Measurements from ENCODE around the gene NUP205.

Gene NUP205

DNA sequence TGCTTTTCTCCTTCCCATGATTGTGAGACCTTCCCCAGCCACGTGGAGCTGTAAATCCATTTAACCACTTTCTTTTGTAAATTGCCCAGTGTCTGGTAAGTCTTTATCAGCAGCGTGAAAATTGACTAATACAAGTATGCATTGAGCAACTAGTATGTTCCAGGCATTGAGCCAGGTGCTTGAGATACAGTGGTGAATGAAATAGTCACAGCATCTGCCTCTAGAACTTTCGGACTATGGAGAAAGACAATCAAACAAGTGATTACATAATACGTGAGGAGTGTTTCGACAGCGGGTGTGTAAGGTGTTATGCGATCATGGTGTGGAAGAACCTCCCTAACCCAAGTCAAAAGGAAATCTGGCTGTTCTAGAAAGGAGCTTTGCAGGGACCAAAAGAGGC is 21.6 kb upstream of the NUP205 start:
- intact Hi-C loops (cut with DNase I), result no loop called here
- DNase-seq, result no peak

DNA sequence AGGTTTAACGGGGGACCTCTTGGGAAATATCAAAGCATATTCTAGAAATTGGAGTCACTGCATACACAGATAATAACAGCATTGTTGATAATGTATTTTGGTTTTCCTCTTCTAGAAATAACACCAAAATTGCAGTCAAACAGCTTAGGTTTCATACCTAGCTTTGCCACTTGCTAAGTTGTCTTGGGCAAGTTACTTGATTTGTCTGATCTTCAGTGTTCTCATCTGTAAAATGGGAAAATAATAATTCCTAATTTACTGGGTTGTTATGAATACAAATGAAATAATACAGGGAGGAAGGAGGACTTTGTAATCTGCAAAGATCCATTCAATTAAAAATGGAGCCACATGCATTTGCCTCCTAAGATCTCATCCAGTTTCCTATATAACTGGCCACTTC is 20.3 kb upstream of the NUP205 start:
- intact Hi-C loops (cut with DNase I), result no loop called here
- no peak for DNase-seq

DNA sequence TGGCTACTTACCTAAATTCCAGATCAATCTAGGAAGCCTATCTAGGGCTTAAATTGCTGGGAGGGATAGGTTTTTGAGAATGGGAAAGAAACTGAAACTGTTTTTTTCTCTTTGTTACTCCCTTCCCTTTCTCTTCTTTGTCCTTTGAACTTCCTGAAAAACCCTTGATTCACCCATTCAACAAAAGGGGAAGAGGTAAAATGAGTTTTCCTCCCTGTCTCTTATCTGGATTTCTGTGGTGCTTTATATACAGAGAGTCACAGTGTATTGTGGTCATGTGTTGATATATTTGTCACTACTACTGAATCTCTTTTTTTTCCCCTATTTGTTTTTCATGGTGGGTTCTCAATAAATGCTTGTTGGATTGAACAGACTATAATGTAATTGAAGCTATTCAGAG is 19.8 kb upstream of the NUP205 start:
- DNase-seq, result no peak
- intact Hi-C loops (cut with DNase I), result no loop called here

DNA sequence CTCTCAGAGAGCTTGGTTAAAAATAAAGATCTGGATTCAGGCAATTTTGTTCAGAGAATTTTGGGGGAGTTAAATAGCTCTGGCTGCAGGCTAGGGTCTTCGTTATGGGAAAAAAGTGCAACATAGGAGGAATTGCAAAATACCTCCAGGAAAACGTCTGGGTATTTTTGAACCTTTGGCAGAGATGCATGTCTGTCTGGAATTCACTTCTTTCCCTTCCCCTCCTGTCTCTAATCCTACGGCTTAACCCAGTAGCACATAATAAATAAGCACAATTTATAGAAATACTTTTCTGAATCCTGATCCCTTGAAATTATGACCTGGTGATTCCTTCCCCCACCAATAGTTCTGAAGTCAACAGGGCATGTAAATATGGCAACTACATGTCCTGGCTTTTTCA is 19.3 kb upstream of the NUP205 start:
- no peak for DNase-seq
- intact Hi-C loops (cut with DNase I), result no loop called here

DNA sequence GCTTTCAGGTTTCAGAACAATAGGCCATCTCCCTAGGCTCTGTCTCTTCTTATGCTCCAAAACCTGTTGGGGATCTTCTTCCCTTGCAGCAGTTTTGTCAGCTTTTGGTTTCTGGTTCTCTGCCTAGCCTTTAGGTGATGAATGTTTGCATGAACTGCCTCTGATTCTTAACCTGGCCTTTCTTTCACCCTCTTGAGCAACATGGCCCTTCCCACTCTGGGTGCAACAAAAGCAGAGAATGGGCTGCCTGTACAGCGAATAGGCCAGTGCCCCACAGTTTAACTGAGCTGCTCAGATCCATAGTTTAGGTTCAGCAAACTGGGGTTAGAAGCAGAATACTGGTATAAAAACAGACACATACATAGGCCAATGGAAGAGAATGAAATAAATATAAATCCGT is 18.1 kb upstream of the NUP205 start:
- intact Hi-C loops (cut with DNase I), result no loop called here
- no peak for DNase-seq

DNA sequence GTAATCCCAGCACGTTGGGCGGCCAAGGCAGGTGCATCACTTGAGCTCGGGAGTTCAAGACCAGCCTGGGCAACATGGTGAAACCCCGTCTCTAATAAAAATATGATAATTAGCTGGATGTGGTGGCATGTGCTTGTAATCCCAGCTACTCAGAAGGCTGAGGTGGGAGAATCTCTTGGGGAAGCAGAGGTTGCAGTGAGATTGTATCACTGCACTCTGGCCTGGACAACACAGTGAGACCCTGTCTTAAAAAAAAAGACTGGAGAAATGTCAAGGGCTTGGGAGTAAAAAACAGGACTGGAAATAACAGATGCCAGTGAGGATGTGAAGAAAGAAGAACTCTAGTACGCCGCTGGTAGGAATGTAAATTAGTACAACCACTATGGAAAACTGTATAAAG is 16.7 kb upstream of the NUP205 start:
- intact Hi-C loops (cut with DNase I), result no loop called here
- no peak for DNase-seq

DNA sequence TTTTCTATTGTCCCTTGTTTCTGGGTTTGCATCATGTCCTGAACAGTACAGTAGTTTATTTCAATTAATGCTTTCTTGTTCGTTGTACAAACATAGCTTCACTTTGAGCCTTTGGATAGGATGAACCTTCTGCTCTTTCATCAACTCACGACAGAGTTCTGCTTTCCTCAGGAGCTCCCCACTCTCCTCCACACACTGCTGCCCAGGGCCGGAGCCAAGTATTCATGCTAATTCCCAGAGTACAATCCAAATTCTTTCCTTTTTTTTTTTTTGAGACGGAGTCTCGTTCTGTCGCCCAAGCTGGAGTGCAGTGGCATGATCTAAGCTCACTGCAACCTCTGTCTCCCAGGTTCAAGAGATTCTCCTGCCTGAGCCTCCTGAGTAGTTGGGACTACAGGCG is 7.5 kb upstream of the NUP205 start:
- no peak for DNase-seq
- intact Hi-C loops (cut with DNase I), result no loop called here

DNA sequence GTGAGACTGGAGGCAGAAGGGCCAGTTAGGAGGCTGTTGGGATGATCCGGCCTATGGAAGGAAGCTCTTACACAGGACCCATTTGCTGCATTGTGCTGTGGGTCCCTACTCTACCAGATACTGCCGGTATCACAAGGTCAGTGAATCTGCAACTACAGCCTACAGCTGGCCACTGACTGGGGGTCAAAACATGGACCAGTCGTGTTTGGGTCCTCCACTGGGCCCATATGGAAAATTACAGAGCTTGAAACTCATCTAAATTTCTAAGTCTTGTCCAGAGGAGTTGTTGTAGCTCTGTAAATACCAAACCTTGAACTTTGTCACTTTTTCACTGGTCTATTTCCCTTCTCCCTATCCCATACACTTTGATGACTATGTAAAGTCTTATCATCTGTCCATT is 5.6 kb upstream of the NUP205 start:
- intact Hi-C loops (cut with DNase I), result no loop called here
- DNase-seq, result no peak

DNA sequence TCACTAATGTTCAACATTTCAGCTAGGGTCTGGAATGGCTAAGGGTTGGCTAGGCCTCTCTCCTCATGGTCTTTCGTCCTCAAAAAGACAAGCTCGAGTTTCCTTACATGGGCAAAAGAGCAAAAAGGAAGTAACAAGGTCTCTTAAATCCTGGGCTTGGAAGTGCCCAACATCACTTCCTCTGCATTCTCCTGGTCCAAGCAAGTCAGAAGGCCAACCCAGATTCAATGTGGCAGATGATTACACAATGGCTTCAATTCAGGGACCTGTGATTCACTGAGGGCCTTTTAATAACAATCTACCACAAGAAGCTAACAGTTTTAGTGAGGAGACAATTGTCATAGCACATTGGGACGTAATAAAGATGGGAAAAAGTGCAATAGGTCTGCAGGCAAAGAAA is 4.4 kb upstream of the NUP205 start:
- intact Hi-C loops (cut with DNase I), result no loop called here
- DNase-seq, result no peak

DNA sequence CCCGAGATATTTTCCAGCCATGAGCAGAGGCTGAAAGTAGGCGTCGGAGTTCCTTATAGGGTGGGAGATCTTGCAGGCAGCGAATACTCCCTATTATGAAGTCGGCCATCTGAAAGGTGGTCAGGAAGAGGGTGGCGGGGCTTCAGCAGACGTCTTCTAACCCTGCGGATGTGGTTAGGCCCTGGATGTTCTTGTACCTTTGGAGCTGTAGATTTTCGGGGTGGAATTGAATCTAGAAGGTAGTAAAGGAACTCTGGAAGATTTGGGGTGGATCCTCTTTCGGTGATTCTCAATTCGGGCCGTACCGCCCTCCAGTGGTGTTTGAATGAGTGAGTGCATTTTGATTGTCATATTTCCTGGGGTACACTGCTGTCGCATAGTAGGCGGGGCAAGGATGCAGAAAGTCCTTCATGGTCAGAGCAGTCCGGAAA is 635 bp downstream of the NUP205 start:
- intact Hi-C loops (cut with DNase I), result loop anchor here (5.0 kb wide), 2 partner anchors 46 to 276 kb away; partner anchors contain the start of gene CNOT4
- DNase-seq, result peak; percentile 16 to 81 (median 58)

DNA sequence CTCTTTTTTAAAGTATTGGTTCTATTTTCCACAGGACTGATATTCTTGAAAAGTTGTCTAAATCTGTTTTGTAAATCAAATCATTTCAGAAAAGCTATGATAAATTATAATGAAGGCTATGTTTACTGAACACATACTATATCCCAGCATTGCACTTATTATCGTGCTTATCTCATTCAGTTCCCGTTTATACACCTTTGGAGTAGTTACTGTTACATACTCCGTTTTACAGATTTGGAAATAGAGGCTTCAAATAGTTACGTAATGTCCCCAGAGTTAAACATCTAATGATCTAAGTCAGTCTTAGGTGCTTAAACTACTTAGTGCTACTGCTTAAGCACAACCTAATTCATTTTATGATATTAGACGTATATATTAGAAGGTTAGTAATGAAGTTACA is 1.2 kb downstream of the NUP205 start:
- intact Hi-C loops (cut with DNase I), result loop anchor here (5.0 kb wide), 2 partner anchors 47 to 277 kb away; partner anchors contain the start of gene CNOT4
- DNase-seq, result no peak

DNA sequence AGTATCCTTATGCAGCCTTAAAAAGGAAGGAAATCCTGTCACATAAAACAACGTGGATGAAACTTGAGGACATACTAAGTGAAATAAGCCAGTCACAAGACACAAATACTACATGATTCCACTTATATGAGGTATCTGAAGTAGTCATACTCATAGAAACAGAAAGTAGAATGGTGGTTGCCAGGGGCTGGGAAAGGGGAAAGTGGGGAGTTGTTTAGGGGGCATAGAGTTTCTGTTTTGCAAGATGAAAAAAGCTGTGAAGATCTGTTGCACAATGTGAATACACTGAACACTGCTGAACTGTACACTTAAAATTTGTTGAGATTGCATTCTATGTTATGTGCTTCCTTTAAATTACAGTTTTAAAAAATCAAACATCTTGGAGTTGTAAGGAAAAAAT is 2.9 kb downstream of the NUP205 start:
- intact Hi-C loops (cut with DNase I), result no loop called here
- DNase-seq, result no peak

DNA sequence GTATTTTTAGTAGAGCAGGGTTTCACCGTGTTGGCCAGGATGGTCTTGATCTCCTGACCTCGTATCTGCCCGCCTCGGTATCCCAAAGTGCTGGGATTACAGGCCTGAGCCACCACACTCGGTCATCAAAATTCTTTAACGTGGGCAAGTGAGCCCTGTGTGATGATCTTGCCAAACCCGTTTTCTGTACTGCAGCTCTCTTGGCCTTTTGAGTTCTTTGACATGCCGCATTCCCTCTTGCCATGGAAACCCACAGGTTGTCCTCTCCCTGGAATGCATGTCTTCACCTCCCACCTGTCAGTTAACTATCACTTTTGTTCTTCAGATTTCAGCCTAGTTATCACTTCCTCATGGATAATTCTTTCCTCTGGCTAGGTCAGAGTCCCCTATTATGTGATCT is 5.0 kb downstream of the NUP205 start:
- intact Hi-C loops (cut with DNase I), result no loop called here
- no peak for DNase-seq

DNA sequence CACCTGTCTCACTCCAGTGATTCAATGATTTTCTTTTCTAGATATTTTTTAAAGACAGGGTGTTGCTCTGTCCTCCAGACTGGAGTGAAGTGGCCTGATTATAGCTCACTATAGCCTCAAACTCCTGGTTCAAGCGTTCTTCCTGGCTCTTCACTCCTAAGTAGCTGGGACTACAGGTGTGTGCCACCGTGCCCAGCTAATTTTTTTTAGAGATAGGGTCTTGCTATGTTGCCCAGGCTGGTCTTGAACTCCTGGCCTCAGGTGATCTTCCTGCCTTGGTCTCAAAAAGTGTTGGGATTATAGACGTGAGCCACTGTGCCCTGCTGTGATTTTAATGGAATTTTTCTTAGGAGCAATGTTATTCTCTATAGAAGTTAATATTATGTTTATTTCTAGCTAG is 14.1 kb downstream of the NUP205 start:
- DNase-seq, result no peak
- intact Hi-C loops (cut with DNase I), result no loop called here

DNA sequence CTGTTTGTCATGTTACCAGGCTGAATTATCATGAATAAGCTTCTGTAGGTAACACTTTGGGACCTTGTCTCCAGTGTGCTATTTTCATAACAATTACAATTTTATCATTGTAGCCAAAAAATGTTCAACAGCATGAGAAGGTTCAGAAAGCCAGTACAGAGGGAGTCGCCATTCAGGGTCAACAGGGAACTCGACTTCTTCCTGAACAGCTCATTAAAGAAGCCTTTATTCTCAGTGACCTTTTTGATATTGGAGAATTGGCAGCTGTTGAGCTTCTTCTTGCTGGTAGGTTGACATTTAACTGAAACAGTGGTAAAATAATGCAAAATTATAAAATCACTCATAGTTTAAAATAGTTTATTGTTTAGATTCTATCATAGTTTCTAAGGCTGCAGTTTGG is 15.8 kb downstream of the NUP205 start:
- intact Hi-C loops (cut with DNase I), result no loop called here
- no peak for DNase-seq

DNA sequence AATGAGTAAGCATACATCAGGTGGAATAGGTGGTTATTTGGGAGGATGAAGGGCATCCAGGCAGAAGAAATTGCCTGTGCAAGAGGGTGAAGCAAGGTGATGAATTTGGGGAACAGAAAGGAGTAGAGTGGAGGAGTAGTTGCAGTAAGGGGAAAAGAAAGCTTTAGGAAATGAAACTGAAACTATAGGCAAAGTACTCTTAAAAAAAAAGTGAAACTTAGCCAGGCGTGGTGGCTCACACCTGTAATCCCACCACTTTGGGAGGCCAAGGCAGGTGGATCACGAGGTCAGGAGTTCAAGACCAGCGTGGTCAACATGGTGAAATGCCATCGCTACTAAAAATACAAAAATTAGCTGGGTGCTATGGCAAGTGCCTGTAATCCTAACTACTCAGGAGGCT is 17.6 kb downstream of the NUP205 start:
- intact Hi-C loops (cut with DNase I), result no loop called here
- DNase-seq, result no peak

DNA sequence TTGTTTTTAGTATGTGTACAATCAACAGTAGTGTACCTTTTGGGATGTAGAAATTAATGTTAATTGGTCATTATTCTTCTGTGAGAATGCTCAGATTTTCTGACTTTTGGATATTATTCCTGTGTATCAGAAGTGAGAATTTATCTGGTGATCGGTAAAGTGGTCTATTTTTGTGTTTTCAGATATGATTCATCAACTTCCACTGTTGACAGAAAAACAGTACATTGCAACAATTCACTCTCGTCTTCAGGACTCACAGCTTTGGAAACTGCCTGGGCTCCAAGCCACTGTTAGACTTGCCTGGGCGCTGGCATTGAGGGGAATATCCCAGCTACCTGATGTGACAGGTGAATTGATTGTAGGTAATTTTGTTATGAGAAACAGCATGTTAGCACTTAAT is 20.9 kb downstream of the NUP205 start:
- DNase-seq, result no peak
- intact Hi-C loops (cut with DNase I), result no loop called here

DNA sequence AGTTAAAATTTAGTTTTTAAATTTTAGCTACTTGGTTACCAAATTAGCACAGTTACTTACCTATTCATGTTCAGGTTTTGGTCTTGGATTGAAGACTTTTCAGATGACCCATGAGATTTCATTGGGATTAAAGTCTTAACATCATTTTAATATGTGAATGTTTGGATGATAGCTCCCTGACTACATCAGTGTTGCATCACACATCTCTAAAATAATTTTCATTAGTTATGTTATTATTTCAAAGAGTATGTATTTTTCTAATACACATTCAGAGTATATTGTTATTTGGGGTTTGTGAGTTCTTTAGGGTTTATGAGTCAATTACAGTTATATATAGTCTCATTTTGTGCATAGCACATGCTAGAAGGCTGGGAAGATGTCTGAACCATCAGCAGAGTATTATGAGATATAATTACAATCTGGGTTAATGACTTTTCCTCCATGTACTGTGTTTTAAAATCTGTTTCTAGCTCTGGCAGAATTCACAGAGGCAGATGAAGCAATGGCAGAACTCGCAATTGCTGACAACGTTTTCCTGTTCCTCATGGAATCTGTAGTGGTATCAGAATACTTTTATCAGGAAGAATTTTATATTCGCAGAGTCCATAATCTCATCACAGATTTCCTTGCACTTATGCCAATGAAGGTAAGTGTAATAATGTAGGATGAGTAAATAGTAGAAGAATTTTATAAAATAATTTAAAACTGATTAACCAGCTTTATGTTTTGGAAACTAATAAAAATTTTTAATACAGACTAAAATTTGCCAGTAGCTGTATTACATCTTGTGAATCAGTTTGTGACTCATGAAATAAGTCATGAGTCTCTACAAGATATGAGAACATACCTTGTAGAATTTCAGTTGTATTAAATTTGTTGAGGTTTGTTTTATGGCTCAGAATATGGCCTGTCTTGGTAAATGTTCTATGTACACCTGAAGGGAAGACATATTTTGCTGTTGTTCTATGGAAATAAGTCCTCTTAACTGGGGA is 26.9 kb downstream of the NUP205 start:
- intact Hi-C loops (cut with DNase I), result no loop called here
- DNase-seq, result no peak

DNA sequence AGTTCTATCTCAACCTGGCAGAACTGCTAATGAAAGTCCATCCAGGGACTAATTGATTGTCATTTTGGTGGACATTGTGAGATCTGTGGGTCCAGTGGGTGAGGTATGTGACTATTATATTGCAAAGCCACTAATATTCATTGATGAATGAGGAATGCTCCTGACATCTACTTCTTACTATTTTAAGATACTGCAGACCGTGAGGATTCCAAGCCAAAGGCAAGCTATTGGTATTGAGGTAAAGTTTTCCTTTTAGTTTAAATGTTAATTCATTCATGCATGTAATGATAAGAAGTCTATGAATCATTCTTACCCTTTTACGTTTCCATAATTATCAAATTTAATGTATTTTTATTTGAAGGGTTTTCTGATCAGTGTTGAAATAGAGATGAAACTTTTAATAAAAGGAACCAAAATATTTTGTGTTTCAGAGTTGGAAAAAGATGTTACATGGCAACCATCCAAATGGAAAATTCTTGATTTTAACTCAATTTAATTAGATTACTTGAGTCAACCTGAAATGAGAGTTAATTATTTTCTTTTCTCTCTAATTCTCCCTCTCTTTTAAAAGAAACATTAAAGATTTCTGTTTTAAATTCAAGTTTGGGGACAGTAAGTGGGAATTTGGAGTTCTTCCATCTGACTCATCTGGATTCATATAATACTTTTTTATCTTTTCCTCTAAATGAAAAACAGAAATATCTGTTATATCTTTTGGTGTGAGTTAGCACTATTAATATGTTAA is 39.6 kb downstream of the NUP205 start:
- DNase-seq, result no peak
- intact Hi-C loops (cut with DNase I), result no loop called here

DNA sequence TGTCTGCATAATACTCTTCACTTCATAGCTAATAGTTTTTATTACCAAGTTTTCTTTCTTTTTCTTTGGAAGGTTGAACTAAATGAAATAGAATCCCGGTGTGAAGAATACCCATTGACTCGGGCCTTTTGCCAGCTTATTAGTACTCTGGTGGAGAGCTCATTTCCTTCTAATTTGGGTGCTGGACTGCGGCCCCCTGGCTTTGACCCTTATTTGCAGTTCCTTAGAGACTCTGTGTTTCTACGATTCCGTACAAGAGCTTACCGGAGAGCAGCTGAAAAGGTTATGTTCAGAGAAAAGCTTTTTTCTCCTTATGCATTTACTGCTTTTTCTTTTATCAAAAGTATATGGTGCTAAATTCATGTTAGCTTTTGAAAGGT is 40.2 kb downstream of the NUP205 start:
- peak in 35 of 42 donors; percentile 7 to 74 (median 38) for DNase-seq
- intact Hi-C loops (cut with DNase I), result no loop called here

Data from head of caudate nucleus (tissue), 42 donors.